ENCODE data around the gene TMEM108. TPM values are rescaled to one million over a fixed set of nuclear protein-coding genes. Genes with fewer than 3 reads are reported as not detected.

The TMEM108 gene
- total RNA-seq, 4 donors from 2014 or later, result 0.70 to 4.0 (median 1.4) TPM

DNA sequence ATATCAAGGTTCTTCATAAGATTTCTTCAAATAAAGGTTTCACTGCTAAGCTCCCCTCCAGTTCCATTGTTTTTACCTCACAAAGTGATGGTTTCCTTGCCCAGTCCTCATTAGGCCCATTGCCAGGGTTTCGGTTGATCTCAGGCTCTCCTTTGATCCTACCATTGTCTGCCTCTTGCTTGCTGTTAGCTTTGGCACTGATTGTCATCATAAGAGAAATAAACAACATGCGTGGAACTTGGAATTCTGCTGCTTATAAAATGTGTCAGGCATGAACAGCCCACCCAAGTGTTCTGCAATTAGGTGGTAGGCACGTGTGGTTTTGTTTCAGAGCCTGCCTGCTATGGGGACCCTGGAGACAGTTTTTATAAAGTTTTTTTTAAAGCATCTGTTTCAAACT lies 254.1 kb downstream of the TMEM108 start:
- no peak for DNase-seq (ENCODE audit: low spot score in 2 of 2)
- TF ChIP-seq POLR2AphosphoS5 (IDR thresholded peaks at IDR 0.05) (no peak), POLR2A (IDR thresholded peaks at IDR 0.05) (no peak), EP300 (IDR thresholded peaks at IDR 0.05) (no peak)
- TF ChIP-seq, protein P1, sequence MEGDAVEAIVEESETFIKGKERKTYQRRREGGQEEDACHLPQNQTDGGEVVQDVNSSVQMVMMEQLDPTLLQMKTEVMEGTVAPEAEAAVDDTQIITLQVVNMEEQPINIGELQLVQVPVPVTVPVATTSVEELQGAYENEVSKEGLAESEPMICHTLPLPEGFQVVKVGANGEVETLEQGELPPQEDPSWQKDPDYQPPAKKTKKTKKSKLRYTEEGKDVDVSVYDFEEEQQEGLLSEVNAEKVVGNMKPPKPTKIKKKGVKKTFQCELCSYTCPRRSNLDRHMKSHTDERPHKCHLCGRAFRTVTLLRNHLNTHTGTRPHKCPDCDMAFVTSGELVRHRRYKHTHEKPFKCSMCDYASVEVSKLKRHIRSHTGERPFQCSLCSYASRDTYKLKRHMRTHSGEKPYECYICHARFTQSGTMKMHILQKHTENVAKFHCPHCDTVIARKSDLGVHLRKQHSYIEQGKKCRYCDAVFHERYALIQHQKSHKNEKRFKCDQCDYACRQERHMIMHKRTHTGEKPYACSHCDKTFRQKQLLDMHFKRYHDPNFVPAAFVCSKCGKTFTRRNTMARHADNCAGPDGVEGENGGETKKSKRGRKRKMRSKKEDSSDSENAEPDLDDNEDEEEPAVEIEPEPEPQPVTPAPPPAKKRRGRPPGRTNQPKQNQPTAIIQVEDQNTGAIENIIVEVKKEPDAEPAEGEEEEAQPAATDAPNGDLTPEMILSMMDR (IDR thresholded peaks at IDR 0.05), result no peak

DNA sequence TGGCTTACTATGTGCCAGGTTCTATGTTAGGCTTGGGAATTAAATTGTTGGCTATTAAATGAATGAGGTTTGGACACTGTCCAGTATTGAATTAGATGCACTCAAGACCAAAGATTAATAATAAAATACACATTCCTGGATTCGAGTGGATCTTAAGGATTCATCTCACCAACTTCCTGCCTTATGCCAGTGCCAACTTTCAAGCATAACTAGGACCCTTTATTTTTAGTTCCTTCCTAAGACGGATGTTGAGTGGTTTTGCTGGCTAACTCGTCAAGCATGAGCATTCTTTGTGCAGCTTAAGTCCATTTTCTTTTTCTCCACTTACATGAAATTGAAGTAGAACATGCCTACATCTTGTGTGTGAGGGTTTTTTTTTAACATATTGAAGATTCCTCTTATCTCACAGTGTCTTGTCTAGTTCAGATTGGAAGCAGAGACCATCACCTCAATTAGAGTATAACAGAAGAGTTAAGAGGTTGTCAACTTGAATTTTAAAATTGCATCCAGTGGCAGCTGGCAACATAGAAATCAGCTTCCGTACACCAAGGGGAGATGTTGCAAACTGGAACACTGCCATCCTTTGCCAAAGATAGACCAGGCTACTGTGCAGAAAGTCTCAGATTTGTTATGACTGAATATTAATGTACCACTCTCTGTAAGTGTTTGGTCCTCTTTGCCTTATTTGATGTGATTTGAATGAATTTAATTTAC lies 255.4 kb downstream of the TMEM108 start:
- DNase-seq (ENCODE audit: low spot score in 2 of 2), result no peak
- Histone ChIP-seq H3K27ac (no peak overlapping the region), H3K27me3 (no peaks in the 10 kb centered on the region), H3K4me3 (no peak overlapping the region), H3K36me3 (no peaks in the 10 kb centered on the region), H3K9me3 (no peaks in the 10 kb centered on the region), H3K4me1 (no peaks in the 10 kb centered on the region)
- TF ChIP-seq, protein P1 (IDR thresholded peaks at IDR 0.05), result no peak
- no peak for TF ChIP-seq POLR2A (IDR thresholded peaks at IDR 0.05)
- TF ChIP-seq EP300 (IDR thresholded peaks at IDR 0.05), result no peak
- TF ChIP-seq POLR2AphosphoS5 (IDR thresholded peaks at IDR 0.05), result no peak
- WGBS, result 46% methylated on average over 4 of the region's 4 CpGs

More for the DNA sequence above, 254.1 kb downstream of the TMEM108 start:
- Histone ChIP-seq H3K4me3 (no peak overlapping the region), H3K27ac (no peak overlapping the region), H3K27me3 (no peaks in the 10 kb centered on the region), H3K4me1 (no peaks in the 10 kb centered on the region), H3K36me3 (no peaks in the 10 kb centered on the region), H3K9me3 (no peaks in the 10 kb centered on the region)
- WGBS, result 67% methylated on average over 3 of the region's 3 CpGs

- WGBS, result 71% methylated on average over 1 of the region's 1 CpG
- TF ChIP-seq POLR2A (IDR thresholded peaks at IDR 0.05), result no peak
- no peak for TF ChIP-seq POLR2AphosphoS5 (IDR thresholded peaks at IDR 0.05)
- TF ChIP-seq, protein P1 (IDR thresholded peaks at IDR 0.05), result no peak
- TF ChIP-seq EP300 (IDR thresholded peaks at IDR 0.05), result no peak
- Histone ChIP-seq H3K9me3 (no peaks in the 10 kb centered on the region), H3K27me3 (no peaks in the 10 kb centered on the region), H3K4me3 (no peak overlapping the region), H3K4me1 (no peaks in the 10 kb centered on the region), H3K27ac (no peak overlapping the region), H3K36me3 (no peaks in the 10 kb centered on the region)
- no peak for DNase-seq (ENCODE audit: low spot score in 2 of 2)
These were observed 256.1 kb downstream of the TMEM108 start for GRCh38 chr3:133294253-133294652.

- H3K27me3 ChIP-seq, result no peaks in the 10 kb centered on the region
- H3K4me3 ChIP-seq, result no peak overlapping the region
- no peaks in the 10 kb centered on the region for H3K36me3 ChIP-seq
- H3K9me3 ChIP-seq, result no peaks in the 10 kb centered on the region
- TF ChIP-seq EP300 (IDR thresholded peaks at IDR 0.05) (no peak), POLR2A (IDR thresholded peaks at IDR 0.05) (no peak)
- TF ChIP-seq, protein P1 (IDR thresholded peaks at IDR 0.05), result no peak
- DNase-seq (ENCODE audit: low spot score in 2 of 2), result no peak
- WGBS, result 62% methylated on average over 4 of the region's 4 CpGs
- H3K27ac ChIP-seq, result no peak overlapping the region
- no peaks in the 10 kb centered on the region for H3K4me1 ChIP-seq
These were observed 257.2 kb downstream of the TMEM108 start for GRCh38 chr3:133295199-133295901.

Measured in suprapubic skin (tissue), 4 donors.